ENCODE results near the gene MYO1F. TPM values are rescaled to one million over a fixed set of nuclear protein-coding genes. Genes with fewer than 3 reads are reported as not detected.

The MYO1F gene
- total RNA-seq, 2 donors from 2014 or later, result 2.0 to 8.0 TPM

GRCh38 chr19:8609279-8610040 is 32.2 kb upstream of the MYO1F start:
- WGBS, 2 donors, result 7 to 32% methylated on average over 11 to 42 of the region's 47 CpGs

GRCh38 chr19:8608941-8609278 is 31.7 kb upstream of the MYO1F start:
- intact Hi-C loops (cut with DNase I), result no loop called here
- H3K4me3 ChIP-seq, result no peak overlapping the region
- 34 to 67% methylated on average over 3 to 5 of the region's 5 CpGs for WGBS, 2 donors

More at GRCh38 chr19:8609279-8610040, 32.2 kb upstream of the MYO1F start:
- H3K9me3 ChIP-seq, result no peaks in the 10 kb centered on the region
- H3K4me1 ChIP-seq, result peaks cover 16% of the 10 kb centered on the region
- intact Hi-C loops (cut with DNase I), result no loop called here
- peak in 2 of 3 donors; percentile 39 to 47 for TF ChIP-seq POLR2A (IDR thresholded peaks at IDR 0.05)
- TF ChIP-seq CTCF (IDR thresholded peaks at IDR 0.05), result peak in 3 of 7 experiments; percentile 5 to 11 (median 11)
- H3K4me3 ChIP-seq, result no peak overlapping the region
- ATAC-seq (peak; percentile 59), DNase-seq (peak in 3 of 4 donors; percentile 37 to 59 (median 39))
- H3K36me3 ChIP-seq (replicated peaks in 1 of 2; ENCODE audit: insufficient read depth in 1 of 2, low read depth in 2 of 2), result peaks cover 0 to 2% of the 10 kb centered on the region in 2 donors
- H3K27ac ChIP-seq, result peak overlapping the region; percentile 4 to 80 (median 68)
- no peaks in the 10 kb centered on the region for H3K27me3 ChIP-seq

GRCh38 chr19:8607386-8607785 is 30.1 kb upstream of the MYO1F start:
- ATAC-seq (no peak), DNase-seq (no peak)
- H3K9me3 ChIP-seq, result no peaks in the 10 kb centered on the region
- no peaks in the 10 kb centered on the region for H3K27me3 ChIP-seq
- no peak overlapping the region for H3K27ac ChIP-seq
- H3K4me1 ChIP-seq, result peaks cover 16% of the 10 kb centered on the region
- H3K4me3 ChIP-seq, result no peak overlapping the region
- TF ChIP-seq CTCF (IDR thresholded peaks at IDR 0.05), result no peak
- TF ChIP-seq POLR2A (IDR thresholded peaks at IDR 0.05), result no peak
- peaks cover 0 to 2% of the 10 kb centered on the region in 2 donors for H3K36me3 ChIP-seq (replicated peaks in 1 of 2; ENCODE audit: insufficient read depth in 1 of 2, low read depth in 2 of 2)
- intact Hi-C loops (cut with DNase I), result no loop called here
- 77 to 79% methylated on average over 4 of the region's 4 CpGs for WGBS, 2 donors

More at GRCh38 chr19:8608941-8609278, 31.7 kb upstream of the MYO1F start:
- Histone ChIP-seq H3K27me3 (no peaks in the 10 kb centered on the region), H3K36me3 (replicated peaks in 1 of 2; ENCODE audit: insufficient read depth in 1 of 2, low read depth in 2 of 2) (peaks cover 0 to 2% of the 10 kb centered on the region in 2 donors), H3K4me1 (peaks cover 16% of the 10 kb centered on the region), H3K27ac (peak overlapping the region in 3 of 4 donors; percentile 64 to 80 (median 73)), H3K9me3 (no peaks in the 10 kb centered on the region)
- ATAC-seq (no peak), DNase-seq (no peak)
- TF ChIP-seq POLR2A (IDR thresholded peaks at IDR 0.05), result no peak
- TF ChIP-seq CTCF (IDR thresholded peaks at IDR 0.05), result no peak

- H3K4me1 ChIP-seq, result peaks cover 10% of the 10 kb centered on the region
- no peaks in the 10 kb centered on the region for H3K9me3 ChIP-seq
- no peaks in the 10 kb centered on the region for H3K27me3 ChIP-seq
- TF ChIP-seq CTCF (IDR thresholded peaks at IDR 0.05) (no peak), POLR2A (IDR thresholded peaks at IDR 0.05) (no peak)
- ATAC-seq (no peak), DNase-seq (no peak)
- no peak overlapping the region for H3K4me3 ChIP-seq
- intact Hi-C loops (cut with DNase I), result no loop called here
- 88 to 91% methylated on average over 12 to 17 of the region's 17 CpGs for WGBS, 2 donors
- no peak overlapping the region for H3K27ac ChIP-seq
- peaks cover 0 to 2% of the 10 kb centered on the region in 2 donors for H3K36me3 ChIP-seq (replicated peaks in 1 of 2; ENCODE audit: insufficient read depth in 1 of 2, low read depth in 2 of 2)
Measured at GRCh38 chr19:8605514-8605913, 28.3 kb upstream of the MYO1F start.

- H3K4me3 ChIP-seq, result no peak overlapping the region
- H3K27ac ChIP-seq, result no peak overlapping the region
- TF ChIP-seq POLR2A (IDR thresholded peaks at IDR 0.05), result no peak
- no peak for TF ChIP-seq CTCF (IDR thresholded peaks at IDR 0.05)
- ATAC-seq (no peak), DNase-seq (no peak)
- no peaks in the 10 kb centered on the region for H3K27me3 ChIP-seq
- intact Hi-C loops (cut with DNase I), result no loop called here
- H3K9me3 ChIP-seq, result no peaks in the 10 kb centered on the region
- H3K4me1 ChIP-seq, result no peaks in the 10 kb centered on the region
- WGBS, 2 donors, result 73 to 81% methylated on average over 5 of the region's 5 CpGs
- peaks cover 0 to 2% of the 10 kb centered on the region in 2 donors for H3K36me3 ChIP-seq (replicated peaks in 1 of 2; ENCODE audit: insufficient read depth in 1 of 2, low read depth in 2 of 2)
Measured at GRCh38 chr19:8601796-8602195, 24.6 kb upstream of the MYO1F start.
